ENCODE results near the gene MAGEL2. TPM values are rescaled to one million over a fixed set of nuclear protein-coding genes. Genes with fewer than 3 reads are reported as not detected.
A peak's percentile ranks its signal among the peaks of the same experiment; 100 is the strongest.

Gene MAGEL2
- total and polyA plus RNA-seq, 4 donors = under 0.01 to 0.09 (median 0.02) TPM; not detected in 1

DNA sequence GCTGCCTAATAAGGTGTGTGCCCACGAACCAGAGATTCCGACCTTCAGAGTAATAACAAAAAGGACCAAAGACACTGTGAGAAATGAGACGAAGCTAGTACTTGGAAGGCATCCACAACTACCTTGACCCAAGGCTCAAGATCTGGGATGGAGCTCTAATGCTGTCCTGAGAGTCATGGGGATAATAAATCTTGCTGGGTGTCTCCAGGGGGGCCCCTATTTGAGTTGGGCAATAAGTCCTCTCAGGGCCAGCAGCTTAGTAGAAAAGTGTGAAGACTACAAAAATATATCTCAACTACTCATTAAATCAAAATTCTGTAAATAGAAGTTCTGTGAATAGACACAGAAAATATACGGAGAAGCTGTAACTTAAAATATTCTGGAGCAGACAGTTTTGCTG lies 42.3 kb upstream of the MAGEL2 start:
- H3K27ac ChIP-seq (ENCODE audit: low read depth in 1 of 2, low read length in 2 of 2) = no peak overlapping the region
- H3K9me3 ChIP-seq (ENCODE audit: control insufficient read depth in 4 of 4, low read length in 3 of 4) = peaks cover 0 to 2% (median 0%) of the 10 kb centered on the region in 4 donors
- H3K9ac ChIP-seq (ENCODE audit: low read depth in 1 of 2, low read length in 2 of 2) = no peak overlapping the region
- 69% methylated on average over 4 of the region's 4 CpGs for WGBS
- TF ChIP-seq FOXA2 (IDR thresholded peaks at IDR 0.05) (no peak), FOXA1 (IDR thresholded peaks at IDR 0.05) (no peak), SP1 (IDR thresholded peaks at IDR 0.05) (no peak), YY1 (IDR thresholded peaks at IDR 0.05) (no peak)
- peaks cover 0 to 2% (median under 1%) of the 10 kb centered on the region in 4 donors for H3K27me3 ChIP-seq (ENCODE audit: control insufficient read depth in 4 of 4, insufficient read depth in 4 of 4, low read length in 3 of 4)
- H3K4me1 ChIP-seq (ENCODE audit: control insufficient read depth in 4 of 4, insufficient read depth in 4 of 4, low read length in 3 of 4) = no peaks in the 10 kb centered on the region
- DNase-seq (ENCODE audit: low spot score) = no peak
- H3K36me3 ChIP-seq (ENCODE audit: control insufficient read depth in 4 of 4, insufficient read depth in 3 of 4, low read depth in 1 of 4, low read length in 3 of 4) = no peaks in the 10 kb centered on the region
- no peak overlapping the region for H3K4me3 ChIP-seq (ENCODE audit: low read depth in 1 of 3, low read length in 3 of 3)

DNA sequence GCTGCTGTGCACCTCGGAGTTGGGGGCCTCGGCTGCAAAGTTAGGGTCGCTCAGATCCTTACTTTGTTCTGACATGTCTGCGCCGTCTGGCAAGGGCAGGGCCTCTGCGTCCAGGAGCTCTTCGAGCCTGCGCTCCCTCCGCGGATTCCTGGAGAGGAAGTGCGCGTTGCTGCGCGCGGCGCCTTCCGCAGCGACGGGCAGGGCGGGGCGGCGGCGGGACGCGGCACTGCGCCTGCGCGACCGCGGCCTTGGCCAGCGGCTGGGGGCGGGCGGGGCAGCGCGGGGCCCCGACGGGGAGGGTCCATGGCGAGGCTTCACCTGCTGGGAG lies 39.4 kb upstream of the MAGEL2 start, which contains the start of gene NDN:
TSS of gene NDN (minus strand) at position 163 of the 328 bp plus-strand sequence. CDS start at position 75, 88 bp downstream.
- whole genome bisulfite sequencing = 27% methylated on average over 38 of the region's 38 CpGs
- H3K4me3 ChIP-seq (ENCODE audit: low read depth in 1 of 3, low read length in 3 of 3) = peak within 1 kb of the TSS in 2 of 3 donors; percentile 21 to 37
- no peaks in the 10 kb centered on the region for H3K36me3 ChIP-seq (ENCODE audit: control insufficient read depth in 4 of 4, insufficient read depth in 3 of 4, low read depth in 1 of 4, low read length in 3 of 4)
- H3K4me1 ChIP-seq (ENCODE audit: control insufficient read depth in 4 of 4, insufficient read depth in 4 of 4, low read length in 3 of 4) = no peaks in the 10 kb centered on the region
- peaks cover 0 to 2% (median 0%) of the 10 kb centered on the region in 4 donors for H3K27me3 ChIP-seq (ENCODE audit: control insufficient read depth in 4 of 4, insufficient read depth in 4 of 4, low read length in 3 of 4)
- TF ChIP-seq HNF4A (conservative IDR thresholded peaks at IDR 0.05) = no peak
- no peak for TF ChIP-seq NR2F2 (IDR thresholded peaks at IDR 0.05)
- TF ChIP-seq, protein P1, sequence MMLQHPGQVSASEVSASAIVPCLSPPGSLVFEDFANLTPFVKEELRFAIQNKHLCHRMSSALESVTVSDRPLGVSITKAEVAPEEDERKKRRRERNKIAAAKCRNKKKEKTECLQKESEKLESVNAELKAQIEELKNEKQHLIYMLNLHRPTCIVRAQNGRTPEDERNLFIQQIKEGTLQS (IDR thresholded peaks at IDR 0.05) = no peak
- TF ChIP-seq, protein P2, sequence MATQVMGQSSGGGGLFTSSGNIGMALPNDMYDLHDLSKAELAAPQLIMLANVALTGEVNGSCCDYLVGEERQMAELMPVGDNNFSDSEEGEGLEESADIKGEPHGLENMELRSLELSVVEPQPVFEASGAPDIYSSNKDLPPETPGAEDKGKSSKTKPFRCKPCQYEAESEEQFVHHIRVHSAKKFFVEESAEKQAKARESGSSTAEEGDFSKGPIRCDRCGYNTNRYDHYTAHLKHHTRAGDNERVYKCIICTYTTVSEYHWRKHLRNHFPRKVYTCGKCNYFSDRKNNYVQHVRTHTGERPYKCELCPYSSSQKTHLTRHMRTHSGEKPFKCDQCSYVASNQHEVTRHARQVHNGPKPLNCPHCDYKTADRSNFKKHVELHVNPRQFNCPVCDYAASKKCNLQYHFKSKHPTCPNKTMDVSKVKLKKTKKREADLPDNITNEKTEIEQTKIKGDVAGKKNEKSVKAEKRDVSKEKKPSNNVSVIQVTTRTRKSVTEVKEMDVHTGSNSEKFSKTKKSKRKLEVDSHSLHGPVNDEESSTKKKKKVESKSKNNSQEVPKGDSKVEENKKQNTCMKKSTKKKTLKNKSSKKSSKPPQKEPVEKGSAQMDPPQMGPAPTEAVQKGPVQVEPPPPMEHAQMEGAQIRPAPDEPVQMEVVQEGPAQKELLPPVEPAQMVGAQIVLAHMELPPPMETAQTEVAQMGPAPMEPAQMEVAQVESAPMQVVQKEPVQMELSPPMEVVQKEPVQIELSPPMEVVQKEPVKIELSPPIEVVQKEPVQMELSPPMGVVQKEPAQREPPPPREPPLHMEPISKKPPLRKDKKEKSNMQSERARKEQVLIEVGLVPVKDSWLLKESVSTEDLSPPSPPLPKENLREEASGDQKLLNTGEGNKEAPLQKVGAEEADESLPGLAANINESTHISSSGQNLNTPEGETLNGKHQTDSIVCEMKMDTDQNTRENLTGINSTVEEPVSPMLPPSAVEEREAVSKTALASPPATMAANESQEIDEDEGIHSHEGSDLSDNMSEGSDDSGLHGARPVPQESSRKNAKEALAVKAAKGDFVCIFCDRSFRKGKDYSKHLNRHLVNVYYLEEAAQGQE (IDR thresholded peaks at IDR 0.05) = no peak
- TF ChIP-seq, protein P3, sequence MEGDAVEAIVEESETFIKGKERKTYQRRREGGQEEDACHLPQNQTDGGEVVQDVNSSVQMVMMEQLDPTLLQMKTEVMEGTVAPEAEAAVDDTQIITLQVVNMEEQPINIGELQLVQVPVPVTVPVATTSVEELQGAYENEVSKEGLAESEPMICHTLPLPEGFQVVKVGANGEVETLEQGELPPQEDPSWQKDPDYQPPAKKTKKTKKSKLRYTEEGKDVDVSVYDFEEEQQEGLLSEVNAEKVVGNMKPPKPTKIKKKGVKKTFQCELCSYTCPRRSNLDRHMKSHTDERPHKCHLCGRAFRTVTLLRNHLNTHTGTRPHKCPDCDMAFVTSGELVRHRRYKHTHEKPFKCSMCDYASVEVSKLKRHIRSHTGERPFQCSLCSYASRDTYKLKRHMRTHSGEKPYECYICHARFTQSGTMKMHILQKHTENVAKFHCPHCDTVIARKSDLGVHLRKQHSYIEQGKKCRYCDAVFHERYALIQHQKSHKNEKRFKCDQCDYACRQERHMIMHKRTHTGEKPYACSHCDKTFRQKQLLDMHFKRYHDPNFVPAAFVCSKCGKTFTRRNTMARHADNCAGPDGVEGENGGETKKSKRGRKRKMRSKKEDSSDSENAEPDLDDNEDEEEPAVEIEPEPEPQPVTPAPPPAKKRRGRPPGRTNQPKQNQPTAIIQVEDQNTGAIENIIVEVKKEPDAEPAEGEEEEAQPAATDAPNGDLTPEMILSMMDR (IDR thresholded peaks at IDR 0.05; ENCODE audit: low read depth, low read length, missing input control) = no peak
- no peak for TF ChIP-seq TAF1 (conservative IDR thresholded peaks at IDR 0.05)
- TF ChIP-seq FOXA1 (IDR thresholded peaks at IDR 0.05) = no peak
- TF ChIP-seq, protein P4, sequence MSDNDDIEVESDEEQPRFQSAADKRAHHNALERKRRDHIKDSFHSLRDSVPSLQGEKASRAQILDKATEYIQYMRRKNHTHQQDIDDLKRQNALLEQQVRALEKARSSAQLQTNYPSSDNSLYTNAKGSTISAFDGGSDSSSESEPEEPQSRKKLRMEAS (IDR thresholded peaks at IDR 0.05) = no peak
- TF ChIP-seq RXRA (IDR thresholded peaks at IDR 0.05) = no peak
- TF ChIP-seq GABPA (IDR thresholded peaks at IDR 0.05 in 1 of 2, conservative IDR thresholded peaks at IDR 0.05 in 1 of 2) = no peak
- TF ChIP-seq RAD21 (IDR thresholded peaks at IDR 0.05) = no peak
- H3K9me3 ChIP-seq (ENCODE audit: control insufficient read depth in 4 of 4, low read length in 3 of 4) = no peaks in the 10 kb centered on the region
- DNase-seq (ENCODE audit: low spot score) = peak; percentile 48
- H3K27ac ChIP-seq (ENCODE audit: low read depth in 1 of 2, low read length in 2 of 2) = no peak within 1 kb of the TSS
- no peak within 1 kb of the TSS for H3K9ac ChIP-seq (ENCODE audit: low read depth in 1 of 2, low read length in 2 of 2)

All from liver (tissue), 9 donors.